Left forelimb (tissue), 1 donor: ENCODE measurements around the gene PRR23E.

Experiments
- DNase-seq: peaks from one replicate; pipeline ENCODE4 v3.0.0-alpha.2; 2018; ENCODE audit warnings: low spot score

Gene PRR23E

GRCh38 chr3:127185268-127185667, 7.7 kb upstream of the PRR23E start:
- DNase-seq = no peak

- DNase-seq = no peak
Measured at GRCh38 chr3:127185962-127186674, 6.8 kb upstream of the PRR23E start.

GRCh38 chr3:127187316-127187715, 5.6 kb upstream of the PRR23E start:
- DNase-seq = no peak

- DNase-seq = no peak
Measured at GRCh38 chr3:127193341-127193740, 410 bp downstream of the PRR23E start.

GRCh38 chr3:127193775-127194174, 844 bp downstream of the PRR23E start:
- no peak for DNase-seq

GRCh38 chr3:127194601-127195187, 1.8 kb downstream of the PRR23E start:
- peak; percentile 30 for DNase-seq

- DNase-seq = peak; percentile 22
Measured at GRCh38 chr3:127195417-127195816, 2.5 kb downstream of the PRR23E start.

GRCh38 chr3:127196002-127196401, 3.1 kb downstream of the PRR23E start:
- DNase-seq = no peak

GRCh38 chr3:127196466-127197299, 3.8 kb downstream of the PRR23E start:
- peak; percentile 55 for DNase-seq

- peak; percentile 38 for DNase-seq
Measured at GRCh38 chr3:127197300-127198189, 4.6 kb downstream of the PRR23E start.

GRCh38 chr3:127200086-127200691, 7.3 kb downstream of the PRR23E start:
- DNase-seq = peak; percentile 15

GRCh38 chr3:127203024-127203423, 10.1 kb downstream of the PRR23E start:
- DNase-seq = no peak

- no peak for DNase-seq
Measured at GRCh38 chr3:127204841-127205582, 12.1 kb downstream of the PRR23E start.

- no peak for DNase-seq
Measured at GRCh38 chr3:127206154-127206553, 13.2 kb downstream of the PRR23E start.

GRCh38 chr3:127206611-127207516, 13.9 kb downstream of the PRR23E start:
- DNase-seq = no peak

GRCh38 chr3:127207727-127208482, 15.0 kb downstream of the PRR23E start:
- DNase-seq = peak; percentile 23

GRCh38 chr3:127208483-127209100, 15.7 kb downstream of the PRR23E start:
- peak; percentile 23 for DNase-seq

GRCh38 chr3:127209155-127209839, 16.4 kb downstream of the PRR23E start:
- DNase-seq = peak; percentile 49
